Left ventricle myocardium superior (tissue), 1 donor: ENCODE results near the gene SMARCD2. TPM values are rescaled to one million over a fixed set of nuclear protein-coding genes. Genes with fewer than 3 reads are reported as not detected.
"Not testable (repeated sequence)": the region's sequence is repeated elsewhere in the genome, so short reads cannot be mapped to it uniquely, and the experiment has no call there.

Source experiments
- ATAC-seq: fragments of 200-7000 bp; cut with Tn5 transposase; one replicate; pipeline ENCODE4 v1.9.1; 2020; ENCODE audit warnings: mild to moderate bottlenecking, moderate library complexity
- DNase-seq: peaks from one replicate; pipeline ENCODE4 v3.0.0-alpha.2; 2020
- intact Hi-C: fragments of 100-400 bp; cut with micrococcal nuclease; formaldehyde crosslinking; loops from one replicate; pipeline ENCODE4 v1.11.0; 2022
- total RNA-seq: library from RNA; stranded (reverse); fragmentation: NEBNext Ultra II Directional; extraction: Animal tissue kit (Norgen Biotek cat#: 25700); gene quantifications from one replicate; pipeline ENCODE4 v1.2.1, GENCODE V29; 2021
- donor health status: DM: no; HTN: yes; CAD: no; lungs with severe emphysema.

SMARCD2 gene
- total RNA-seq, 1 donor from 2014 or later: 28.4 TPM

DNA sequence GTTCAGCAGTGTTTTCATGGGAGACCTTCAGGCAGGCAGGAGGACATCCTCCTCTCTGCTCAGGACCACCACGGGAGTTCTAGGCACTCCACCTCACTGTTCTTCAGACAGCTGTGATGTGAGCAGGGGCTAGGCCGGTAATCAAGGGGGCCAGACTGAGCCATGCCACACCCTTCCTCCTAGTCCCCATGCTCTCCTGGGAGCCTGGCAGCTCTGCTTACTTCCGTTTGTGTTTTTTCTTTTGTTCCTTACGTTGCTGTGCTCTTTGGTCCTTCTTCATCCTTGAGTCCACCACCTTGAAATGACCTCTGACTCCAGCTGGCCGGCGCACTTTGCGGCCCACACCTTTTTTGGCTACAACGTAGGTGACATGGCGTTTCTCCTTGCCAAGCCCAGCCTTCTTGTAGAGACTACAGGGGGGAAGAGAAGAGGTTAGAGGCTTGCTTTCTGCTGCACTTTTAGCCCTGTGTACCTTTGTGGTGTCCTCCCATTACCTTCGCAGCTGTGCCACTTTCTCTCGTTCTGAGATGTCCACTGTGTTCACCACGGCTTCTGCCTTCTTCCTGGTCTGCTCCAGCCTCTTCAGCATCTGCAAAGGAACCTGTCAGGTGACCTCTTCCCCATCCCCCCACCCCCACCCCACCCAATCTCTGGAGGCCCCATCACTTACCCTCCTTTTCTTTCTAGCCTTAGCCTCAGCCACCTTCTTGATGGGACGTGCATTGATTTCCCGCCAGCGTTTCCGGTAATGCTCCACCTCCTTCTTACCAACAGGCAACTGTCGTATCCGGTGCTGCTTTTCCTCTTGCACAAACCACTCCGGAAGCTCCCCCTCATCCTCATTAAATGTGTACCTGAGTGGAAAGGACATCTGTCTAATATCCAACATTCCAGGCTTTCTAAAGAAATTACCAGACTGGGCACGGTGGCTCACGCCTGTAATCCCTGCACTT is 22.6 kb downstream of the SMARCD2 start:
- no peak for DNase-seq
- ATAC-seq: no peak
- intact Hi-C loops: no loop called here

DNA sequence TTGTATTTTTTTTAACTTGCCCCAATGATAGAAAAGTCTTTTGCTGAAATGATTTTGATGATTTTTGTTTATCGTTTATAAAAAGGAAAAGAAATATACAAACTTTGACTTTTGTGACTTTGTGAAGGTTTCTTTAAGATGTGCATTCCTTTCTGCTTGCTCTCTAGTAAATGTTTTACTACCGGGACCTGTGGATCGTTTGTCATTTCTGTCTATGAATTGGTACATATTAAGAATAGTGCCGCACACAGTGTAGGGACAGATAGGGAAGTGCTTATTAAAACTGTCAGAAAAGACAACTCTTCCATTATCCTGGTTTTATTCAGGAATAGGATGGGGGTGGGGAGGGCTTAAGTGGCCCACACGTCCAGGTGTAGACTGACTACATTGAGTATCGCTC is 23.4 kb downstream of the SMARCD2 start:
- DNase-seq: no peak
- intact Hi-C loops: no loop called here
- no peak for ATAC-seq

DNA sequence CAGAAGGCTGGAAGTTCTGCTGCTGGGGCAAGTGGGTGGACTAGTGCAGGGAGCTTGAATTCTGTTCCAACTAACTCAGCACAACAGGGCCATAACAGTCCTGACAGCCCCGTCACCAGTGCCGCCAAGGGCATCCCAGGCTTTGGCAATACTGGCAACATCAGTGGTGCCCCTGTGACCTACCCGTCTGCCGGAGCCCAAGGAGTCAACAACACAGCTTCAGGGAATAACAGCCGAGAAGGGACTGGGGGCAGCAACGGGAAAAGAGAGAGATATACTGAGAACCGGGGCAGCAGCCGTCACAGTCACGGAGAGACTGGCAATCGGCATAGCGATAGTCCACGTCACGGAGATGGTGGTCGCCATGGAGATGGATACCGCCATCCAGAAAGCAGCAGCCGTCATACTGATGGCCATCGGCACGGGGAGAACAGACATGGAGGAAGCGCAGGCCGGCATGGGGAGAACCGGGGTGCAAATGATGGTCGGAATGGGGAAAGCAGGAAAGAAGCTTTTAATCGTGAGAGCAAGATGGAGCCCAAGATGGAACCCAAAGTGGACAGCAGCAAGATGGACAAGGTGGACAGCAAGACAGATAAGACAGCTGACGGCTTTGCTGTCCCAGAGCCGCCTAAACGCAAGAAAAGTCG is 24.6 kb downstream of the SMARCD2 start:
- intact Hi-C loops: no loop called here
- DNase-seq (no peak), ATAC-seq (no peak)

DNA sequence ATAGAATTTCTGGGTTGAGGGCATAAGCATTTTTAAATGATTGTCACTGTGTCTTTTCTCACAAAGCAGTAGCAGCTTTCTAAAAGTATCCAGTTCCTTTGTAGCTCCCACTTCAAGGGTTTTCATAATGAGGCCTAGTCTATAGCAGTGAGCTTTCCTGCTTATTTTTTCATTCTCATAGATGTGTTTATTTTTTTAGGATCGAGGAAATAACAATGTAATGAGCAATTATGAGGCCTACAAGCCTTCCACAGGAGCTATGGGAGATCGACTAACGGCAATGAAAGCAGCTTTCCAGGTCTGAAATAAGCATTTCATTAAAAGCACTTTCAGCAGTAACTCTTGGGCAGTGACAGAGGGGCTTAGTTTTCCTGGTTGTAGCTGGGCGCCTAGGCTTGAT is 25.8 kb downstream of the SMARCD2 start:
- intact Hi-C loops: no loop called here
- DNase-seq (no peak), ATAC-seq (no peak)

DNA sequence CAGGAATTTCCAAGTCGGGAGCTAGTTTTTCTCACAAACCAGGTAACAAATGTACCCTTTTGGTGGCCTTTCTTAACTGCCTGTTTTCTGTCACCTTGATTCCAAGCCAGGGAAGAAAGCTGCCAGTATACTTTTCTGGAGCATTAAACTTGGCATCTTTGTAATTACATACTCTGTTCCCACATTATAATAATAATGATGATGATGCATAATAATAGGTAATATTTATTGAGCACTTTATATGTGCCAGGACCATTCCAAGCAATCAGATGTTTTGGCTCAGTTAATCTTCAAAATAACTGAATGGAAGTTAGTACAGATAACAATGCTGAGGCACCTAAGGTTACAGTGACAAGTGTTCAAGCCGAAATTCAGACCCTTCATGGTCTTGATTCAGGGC is 26.4 kb downstream of the SMARCD2 start:
- DNase-seq (no peak), ATAC-seq (no peak)
- intact Hi-C loops: no loop called here

DNA sequence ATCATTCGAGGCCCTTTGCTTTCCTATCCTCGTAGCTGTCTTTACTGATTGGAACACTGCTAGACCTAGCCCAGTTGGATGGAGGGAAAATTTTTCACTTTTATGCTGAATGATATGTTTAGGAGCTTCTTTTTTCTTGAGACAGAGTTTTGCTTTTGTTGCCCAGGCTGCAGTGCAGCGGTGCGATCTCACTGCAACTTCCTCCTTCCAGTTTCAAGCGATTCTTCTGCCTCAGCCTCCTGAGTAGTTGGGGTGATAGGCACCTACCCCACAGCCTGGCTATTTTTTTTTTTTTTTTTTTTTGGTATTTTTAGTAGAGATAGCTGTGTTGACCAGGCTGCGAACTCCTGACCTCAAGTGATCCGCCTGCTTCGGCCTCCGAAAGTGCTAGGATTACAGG is 32.5 kb downstream of the SMARCD2 start:
- ATAC-seq (no peak), DNase-seq (no peak)
- intact Hi-C loops: no loop called here

DNA sequence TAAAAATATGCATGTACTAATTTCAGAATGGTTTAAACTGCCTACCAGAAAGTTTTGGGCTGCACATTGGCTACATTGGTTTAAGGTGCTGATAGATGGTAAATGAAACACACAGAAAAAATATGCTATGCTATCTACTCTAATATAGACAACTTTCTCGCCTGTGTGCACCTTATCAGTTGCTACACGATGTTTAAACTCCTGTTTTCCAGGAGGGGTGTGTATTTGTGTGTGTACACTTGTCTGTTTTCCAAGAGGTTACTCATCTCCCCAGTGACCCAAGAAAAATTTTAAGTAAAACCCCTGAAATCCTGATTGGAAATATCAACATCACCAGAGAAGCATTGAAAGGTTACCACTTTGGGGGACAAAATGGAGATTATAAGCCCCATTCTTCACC is 36.9 kb downstream of the SMARCD2 start:
- ATAC-seq (no peak), DNase-seq (no peak)
- intact Hi-C loops: no loop called here

DNA sequence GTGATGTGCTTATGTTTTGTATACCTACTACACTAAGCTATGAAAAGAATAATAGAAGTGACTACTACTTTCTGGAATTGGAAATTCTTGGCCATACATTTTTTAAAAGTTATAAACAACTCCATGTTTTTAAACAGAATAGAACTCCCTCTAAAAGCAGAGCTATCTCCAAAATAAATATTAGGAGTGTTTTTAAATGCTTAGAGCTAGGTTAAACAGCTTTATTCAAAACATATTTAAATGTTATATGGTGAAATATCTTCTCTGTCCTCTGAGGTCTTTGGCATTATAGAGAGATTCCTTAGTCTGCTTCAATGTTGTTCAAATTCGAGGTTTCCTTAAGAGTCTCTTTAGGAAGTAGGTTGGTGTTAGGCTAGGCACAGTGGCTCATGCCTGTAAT is 38.2 kb downstream of the SMARCD2 start:
- intact Hi-C loops: no loop called here
- DNase-seq: no peak
- ATAC-seq: no peak

DNA sequence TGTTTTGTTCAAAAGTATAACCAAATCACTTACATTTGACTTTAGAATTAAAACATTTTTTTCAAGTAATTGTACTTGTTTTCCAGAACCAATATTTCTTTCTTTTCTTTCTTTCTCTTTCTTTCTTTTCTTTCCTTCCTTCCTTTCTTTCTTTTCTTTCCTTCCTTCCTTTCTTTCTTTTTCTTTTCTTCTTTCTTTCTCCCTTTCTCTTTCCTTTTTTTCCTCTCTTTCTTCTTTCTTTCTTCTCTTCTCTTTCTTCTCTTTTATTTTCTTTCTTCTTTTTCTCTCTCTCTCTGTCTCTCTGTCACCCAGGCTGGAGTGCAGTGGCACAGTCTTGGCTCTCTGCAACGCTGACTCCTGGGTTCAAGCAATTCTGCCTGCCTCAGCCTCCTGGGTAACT is 41.7 kb downstream of the SMARCD2 start:
- DNase-seq (no peak), ATAC-seq (no peak)
- intact Hi-C loops: no loop called here

DNA sequence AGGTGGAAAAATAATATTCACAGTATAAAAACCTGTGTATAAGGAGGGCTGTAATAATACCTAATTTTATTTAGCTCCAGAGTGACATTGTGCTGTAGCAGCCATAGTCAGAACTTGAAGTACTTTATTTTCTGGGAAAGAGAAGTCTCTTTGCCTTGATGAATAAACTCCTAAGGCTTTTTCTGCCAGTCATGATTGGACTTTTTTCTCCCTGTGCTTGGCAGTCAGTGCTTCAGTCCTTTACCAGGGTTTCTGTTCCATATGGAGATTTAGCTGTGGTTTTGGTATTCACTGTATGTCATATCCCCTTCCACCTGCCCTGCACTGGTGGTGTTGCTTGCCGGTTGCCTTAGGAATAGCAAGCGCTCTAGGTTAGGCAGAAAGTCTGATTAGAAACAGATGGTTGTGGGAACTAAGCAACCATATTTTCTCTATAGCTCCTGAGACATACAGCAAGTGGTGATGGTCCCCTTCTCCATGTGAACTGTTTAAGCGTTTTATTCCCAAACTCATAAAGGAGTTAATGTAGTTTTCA is 43.8 kb downstream of the SMARCD2 start:
- ATAC-seq: no peak
- no peak for DNase-seq
- intact Hi-C loops: no loop called here

DNA sequence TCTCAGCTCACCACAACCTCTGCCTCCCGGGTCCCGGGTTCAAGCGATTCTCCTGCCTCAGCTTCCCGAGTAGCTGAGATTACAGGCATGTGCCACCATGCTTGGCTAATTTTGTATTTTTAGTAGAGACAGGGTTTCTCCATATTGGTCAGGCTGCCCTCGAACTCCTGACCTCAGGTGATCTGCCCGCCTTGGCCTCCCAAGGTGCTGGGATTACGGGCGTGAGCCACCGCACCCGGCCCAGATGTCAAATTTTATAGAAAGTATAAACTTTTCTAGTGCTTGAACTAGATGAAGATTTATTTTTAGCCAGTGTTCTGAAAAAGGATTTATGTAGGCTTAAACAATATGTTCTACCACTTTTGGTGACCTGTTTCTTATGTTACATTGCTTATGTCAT is 46.1 kb downstream of the SMARCD2 start:
- ATAC-seq, intact Hi-C loops, DNase-seq: not testable (repeated sequence)

DNA sequence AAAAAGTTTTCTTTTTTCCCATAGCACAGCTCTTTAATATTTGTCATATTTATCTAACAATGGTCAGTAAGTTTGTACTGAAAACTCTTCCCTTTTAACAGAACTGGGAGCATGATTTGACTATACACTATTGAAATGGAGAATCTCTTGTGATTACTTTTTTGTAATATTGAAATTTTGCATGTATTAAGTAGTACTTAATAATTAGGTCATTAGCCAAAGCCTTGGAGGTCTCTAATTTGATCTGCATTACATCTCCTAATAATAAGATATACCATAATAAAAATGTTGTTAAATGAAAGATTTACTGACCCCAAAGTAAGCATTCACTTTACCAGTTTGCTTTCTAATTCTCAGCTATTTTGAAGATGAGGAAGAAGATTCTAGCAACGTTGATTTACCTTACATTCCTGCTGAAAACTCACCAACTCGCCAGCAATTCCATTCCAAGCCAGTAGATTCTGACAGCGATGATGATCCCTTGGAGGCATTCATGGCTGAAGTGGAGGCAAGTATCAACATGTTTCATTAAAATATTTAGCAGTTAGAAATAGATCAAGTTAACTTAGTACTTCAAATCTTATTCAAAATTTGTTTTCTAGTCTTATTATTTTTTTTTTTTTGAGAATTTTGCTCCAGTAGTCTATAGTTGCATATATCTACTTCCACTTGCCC is 50.3 kb downstream of the SMARCD2 start:
- intact Hi-C loops: no loop called here
- DNase-seq (no peak), ATAC-seq (no peak)

DNA sequence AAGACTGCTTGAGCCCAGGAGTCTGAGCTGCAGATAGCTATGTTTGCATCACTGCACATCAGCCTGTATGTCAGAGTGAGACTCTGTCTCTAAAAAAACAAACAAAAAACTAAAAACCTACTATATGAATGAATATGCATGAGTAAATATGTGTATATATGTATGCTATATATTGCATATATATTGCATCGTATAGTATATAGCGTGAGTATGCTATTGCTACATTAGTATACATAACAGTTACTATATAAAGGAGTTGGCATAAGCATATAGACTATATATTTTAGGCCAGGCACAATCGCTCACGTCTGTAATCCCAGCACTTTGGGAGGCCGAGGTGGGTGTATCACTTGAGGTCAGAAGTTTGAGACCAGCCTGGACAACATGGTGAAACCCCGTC is 52.4 kb downstream of the SMARCD2 start:
- ATAC-seq (no peak), DNase-seq (no peak)
- intact Hi-C loops: no loop called here

DNA sequence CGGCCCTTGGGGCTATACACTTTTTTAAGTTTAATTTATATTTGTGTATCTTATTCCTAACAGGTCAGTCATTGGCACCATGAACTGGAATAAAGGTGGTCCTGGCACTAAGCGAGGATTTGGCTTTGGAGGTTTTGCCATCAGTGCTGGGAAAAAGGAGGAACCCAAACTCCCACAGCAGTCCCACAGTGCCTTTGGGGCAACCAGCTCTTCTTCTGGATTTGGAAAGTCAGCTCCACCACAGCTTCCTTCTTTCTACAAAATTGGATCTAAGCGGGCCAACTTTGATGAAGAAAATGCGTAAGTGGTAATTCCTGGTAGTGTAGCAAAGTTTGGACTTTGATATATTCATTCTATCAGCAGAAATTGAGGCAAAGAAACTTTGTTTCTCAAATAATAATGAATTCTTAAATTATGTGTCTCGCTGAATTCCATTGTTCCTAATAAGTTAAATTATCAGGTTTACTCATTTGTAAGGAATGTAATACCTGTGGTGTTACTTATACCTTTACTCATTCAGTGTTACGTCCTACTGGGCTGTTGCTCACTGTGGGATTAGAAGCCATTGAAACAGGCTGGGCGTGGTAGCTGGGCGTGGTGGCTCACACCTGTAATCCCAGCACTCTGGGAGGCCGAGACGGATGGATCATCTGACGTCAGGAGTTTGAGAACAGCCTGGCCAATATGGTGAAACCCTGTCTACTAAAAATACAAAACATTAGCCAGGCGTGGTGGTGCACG is 55.3 kb downstream of the SMARCD2 start:
- no peak for ATAC-seq
- intact Hi-C loops: no loop called here
- no peak for DNase-seq

DNA sequence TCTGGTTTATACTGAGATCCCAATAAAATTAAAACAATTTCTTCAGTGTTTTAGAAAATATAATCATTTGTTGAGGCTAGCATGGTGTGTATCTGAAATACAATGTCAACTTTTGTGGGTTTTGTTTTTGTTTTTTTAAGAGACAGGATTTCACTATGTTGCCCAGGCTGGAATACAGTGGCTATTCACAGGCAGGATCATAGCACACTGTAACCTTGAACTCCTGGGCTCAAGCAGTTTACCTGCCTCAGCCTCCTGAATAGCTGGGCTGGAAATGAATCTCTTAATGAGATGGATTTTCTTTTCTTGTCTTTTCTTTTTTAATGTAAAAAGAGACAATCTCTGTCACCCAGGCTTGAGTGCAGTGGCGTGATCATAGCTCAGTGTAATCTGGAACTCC is 56.4 kb downstream of the SMARCD2 start:
- no peak for DNase-seq
- ATAC-seq: no peak
- intact Hi-C loops: no loop called here

DNA sequence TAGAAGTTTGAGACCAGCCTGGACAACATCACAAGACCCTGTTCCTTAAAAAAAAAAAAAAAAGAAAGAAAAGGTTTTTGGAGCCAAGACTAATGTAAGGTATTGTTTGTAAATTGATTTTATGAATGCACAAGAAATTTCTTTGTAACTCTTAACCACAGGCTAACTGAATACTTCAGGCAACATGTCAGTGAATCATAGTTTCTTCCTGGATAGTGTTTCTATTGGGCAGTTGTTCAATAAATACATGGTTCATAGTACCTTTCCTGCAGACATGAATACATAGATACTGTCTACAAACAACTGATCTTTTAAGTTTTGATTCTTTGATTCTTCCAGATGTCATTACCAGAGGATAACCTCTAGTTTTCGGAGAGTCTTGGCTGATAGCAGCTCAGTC is 56.9 kb downstream of the SMARCD2 start:
- no peak for DNase-seq
- ATAC-seq: no peak
- intact Hi-C loops: no loop called here

DNA sequence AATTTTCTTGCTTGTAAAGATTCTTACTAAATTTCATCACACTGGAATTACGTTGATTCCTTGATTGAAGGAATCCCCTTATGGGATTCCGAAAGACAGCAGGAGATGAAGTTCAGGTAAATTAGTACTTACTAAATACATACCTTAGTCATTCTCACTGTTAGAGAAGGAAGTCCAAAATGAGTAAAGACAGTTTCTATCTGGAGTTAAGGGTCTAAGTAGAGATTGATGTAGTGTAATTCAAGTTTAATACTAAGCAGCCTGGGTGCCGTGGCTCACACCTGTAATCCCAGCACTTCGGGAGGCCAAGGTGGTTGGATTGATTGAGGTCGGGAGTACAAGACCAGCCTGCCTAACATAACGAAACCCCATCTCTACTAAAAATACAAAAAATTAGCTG is 59.0 kb downstream of the SMARCD2 start:
- intact Hi-C loops: no loop called here
- ATAC-seq: no peak
- no peak for DNase-seq
